ENCODE data around the gene KICS2. TPM values are rescaled to one million over a fixed set of nuclear protein-coding genes. Genes with fewer than 3 reads are reported as not detected.

KICS2 gene
- total RNA-seq (2022; extraction: Qiagen RNA extraction; ENCODE audit: low read depth): 7.5 to 8.5 TPM (median 7.8 TPM) in 5 replicates

GRCh38 chr12:64222009-64222765 is at the start of gene KICS2:
TSS of gene KICS2 (minus strand) at chr12:64222296. CDS start at chr12:64222237, 59 bp downstream.

Other genes with a start within 250 kb of the KICS2 start
- gene C12orf56, start 168.5 kb upstream of the KICS2 start, total RNA-seq (2022; extraction: Qiagen RNA extraction; ENCODE audit: low read depth): 0.03 to 0.24 TPM (median 0.03 TPM) in 3 of 5 replicates, not detected in the others
- gene XPOT, start 182.1 kb upstream of the KICS2 start, total RNA-seq (2022; extraction: Qiagen RNA extraction; ENCODE audit: low read depth): 44.6 to 51.9 TPM (median 46.9 TPM) in 5 replicates
- 21.3 to 26.2 TPM (median 24.6 TPM) in 5 replicates for gene TBK1, start 229.8 kb upstream of the KICS2 start, total RNA-seq (2022; extraction: Qiagen RNA extraction; ENCODE audit: low read depth)